GM18508 (cell line): ENCODE results near the gene MPPED2.

Experiments used
- ATAC-seq: cut with Tn5 transposase; IDR thresholded peaks from one replicate; pipeline ENCODE4 v1.9.1; 2021; ENCODE audit warnings: moderate number of reproducible peaks; ENCODE audit not compliant: insufficient read depth, unreplicated experiment

Gene MPPED2

GRCh38 chr11:30538251-30538650 is 47.9 kb downstream of the MPPED2 start:
- ATAC-seq, result no peak

GRCh38 chr11:30535818-30536217 is 50.3 kb downstream of the MPPED2 start:
- ATAC-seq, result no peak

- no peak for ATAC-seq
Measured at GRCh38 chr11:30533445-30533947, 52.7 kb downstream of the MPPED2 start.

- no peak for ATAC-seq
Measured at GRCh38 chr11:30527566-30527965, 58.6 kb downstream of the MPPED2 start.

GRCh38 chr11:30526558-30526957 is 59.6 kb downstream of the MPPED2 start:
- no peak for ATAC-seq

GRCh38 chr11:30522536-30523243 is 63.5 kb downstream of the MPPED2 start:
- ATAC-seq, result no peak

- no peak for ATAC-seq
Measured at GRCh38 chr11:30521297-30522071, 64.7 kb downstream of the MPPED2 start.

GRCh38 chr11:30513087-30513486 is 73.1 kb downstream of the MPPED2 start:
- no peak for ATAC-seq

GRCh38 chr11:30511408-30511807 is 74.7 kb downstream of the MPPED2 start:
- no peak for ATAC-seq

- ATAC-seq, result no peak
Measured at GRCh38 chr11:30510750-30511149, 75.4 kb downstream of the MPPED2 start.

GRCh38 chr11:30509364-30509763 is 76.8 kb downstream of the MPPED2 start:
- ATAC-seq, result no peak

GRCh38 chr11:30508594-30508993 is 77.6 kb downstream of the MPPED2 start:
- ATAC-seq, result no peak

GRCh38 chr11:30505603-30506002 is 80.5 kb downstream of the MPPED2 start:
- ATAC-seq, result no peak

GRCh38 chr11:30504468-30504867 is 81.7 kb downstream of the MPPED2 start:
- ATAC-seq, result no peak

GRCh38 chr11:30503156-30503555 is 83.0 kb downstream of the MPPED2 start:
- no peak for ATAC-seq

- no peak for ATAC-seq
Measured at GRCh38 chr11:30502305-30502704, 83.8 kb downstream of the MPPED2 start.

GRCh38 chr11:30501744-30502143 is 84.4 kb downstream of the MPPED2 start:
- ATAC-seq, result no peak

GRCh38 chr11:30499940-30500339 is 86.2 kb downstream of the MPPED2 start:
- no peak for ATAC-seq

GRCh38 chr11:30497600-30497999 is 88.6 kb downstream of the MPPED2 start:
- no peak for ATAC-seq

GRCh38 chr11:30496935-30497334 is 89.2 kb downstream of the MPPED2 start:
- ATAC-seq, result no peak

- no peak for ATAC-seq
Measured at GRCh38 chr11:30495437-30495836, 90.7 kb downstream of the MPPED2 start.

GRCh38 chr11:30489511-30489910 is 96.6 kb downstream of the MPPED2 start:
- no peak for ATAC-seq
